T-helper 22 cell (primary cell): ENCODE data around the gene SMIM21.

Experiments used
- DNase-seq: peaks from one replicate; pipeline ENCODE4 v3.0.0-alpha.2; 2020; ENCODE audit warnings: low read depth

SMIM21 gene

GRCh38 chr18:75376004-75376403, 51.5 kb downstream of the SMIM21 start:
- DNase-seq, result no peak

DNA sequence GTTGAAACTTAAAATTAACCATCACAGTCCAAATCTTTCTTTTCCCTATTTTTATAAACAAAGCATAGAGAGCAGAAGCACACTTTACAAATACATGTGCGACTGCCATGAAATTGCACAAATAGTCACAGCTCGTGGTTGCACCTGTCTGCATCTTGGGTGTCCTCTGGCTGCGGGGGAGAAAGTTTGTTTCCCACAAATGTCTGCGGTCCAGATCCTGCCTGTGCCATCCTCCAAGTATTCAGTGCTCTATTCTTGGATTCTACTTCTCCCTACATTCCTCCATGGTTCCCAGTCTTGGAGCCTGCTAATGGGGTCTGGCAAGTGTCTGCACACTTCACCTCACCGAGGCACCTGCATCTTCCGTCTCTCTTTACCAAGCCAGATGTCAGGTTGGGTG, 52.2 kb downstream of the SMIM21 start:
- no peak for DNase-seq

DNA sequence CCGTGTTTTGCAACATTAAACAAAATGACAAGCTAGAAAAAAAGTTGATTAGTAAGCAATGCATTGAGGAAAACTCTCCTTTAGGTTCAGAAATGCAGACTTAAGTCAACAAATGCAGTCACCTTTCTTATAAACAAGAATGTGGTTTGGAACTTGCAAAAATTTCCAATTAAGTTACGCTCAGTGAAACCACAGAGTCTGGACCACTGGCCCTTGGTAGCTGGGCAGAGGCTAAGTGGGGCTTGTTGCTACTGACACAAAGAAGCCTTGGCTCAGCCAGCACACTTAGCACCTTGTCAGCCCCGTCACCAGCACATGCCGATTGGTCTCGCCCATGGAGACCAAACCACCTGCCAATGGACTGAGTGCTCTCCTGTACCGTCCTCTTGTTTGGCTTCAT, 53.0 kb downstream of the SMIM21 start:
- no peak for DNase-seq

- DNase-seq, result no peak
These were observed 58.3 kb downstream of the SMIM21 start for GRCh38 chr18:75369026-75369721.

DNA sequence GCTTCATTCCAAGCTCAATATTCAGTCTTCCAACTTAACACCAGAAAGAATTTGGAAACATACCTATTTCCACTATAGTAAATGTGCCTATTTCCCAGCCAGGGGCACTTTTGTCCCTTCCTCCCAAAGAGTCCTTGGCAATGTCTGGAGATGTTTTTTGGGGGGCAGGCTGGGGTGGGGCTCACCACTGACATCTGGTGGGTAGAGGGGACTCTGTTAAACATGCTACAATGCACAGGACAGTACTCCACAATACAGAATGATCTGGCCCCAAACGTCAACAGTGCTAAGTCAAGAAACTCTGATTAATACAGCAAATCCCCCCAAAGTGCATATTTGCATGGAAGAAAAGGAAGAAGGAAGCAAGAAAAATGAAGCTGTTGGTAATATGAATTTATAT, 61.7 kb downstream of the SMIM21 start:
- DNase-seq, result no peak

DNA sequence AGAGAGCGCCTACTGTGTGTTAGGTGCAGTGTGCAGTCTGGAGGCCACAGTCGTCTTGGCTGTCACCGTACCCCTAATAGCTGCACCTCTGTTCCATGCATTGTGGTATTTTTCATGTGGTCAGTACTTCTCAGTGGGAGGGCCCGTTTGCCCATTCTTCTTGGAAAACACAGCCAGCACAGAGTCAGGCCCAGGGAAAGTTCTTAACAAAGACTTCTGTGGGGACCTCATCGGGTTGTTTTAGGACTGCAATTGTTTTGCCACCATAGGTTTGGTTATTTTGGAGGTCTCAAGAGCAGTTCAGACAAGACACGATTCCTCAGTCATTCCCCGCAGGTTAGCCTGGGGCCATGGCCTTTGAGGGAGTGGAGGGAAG, 62.3 kb downstream of the SMIM21 start:
- DNase-seq, result no peak

DNA sequence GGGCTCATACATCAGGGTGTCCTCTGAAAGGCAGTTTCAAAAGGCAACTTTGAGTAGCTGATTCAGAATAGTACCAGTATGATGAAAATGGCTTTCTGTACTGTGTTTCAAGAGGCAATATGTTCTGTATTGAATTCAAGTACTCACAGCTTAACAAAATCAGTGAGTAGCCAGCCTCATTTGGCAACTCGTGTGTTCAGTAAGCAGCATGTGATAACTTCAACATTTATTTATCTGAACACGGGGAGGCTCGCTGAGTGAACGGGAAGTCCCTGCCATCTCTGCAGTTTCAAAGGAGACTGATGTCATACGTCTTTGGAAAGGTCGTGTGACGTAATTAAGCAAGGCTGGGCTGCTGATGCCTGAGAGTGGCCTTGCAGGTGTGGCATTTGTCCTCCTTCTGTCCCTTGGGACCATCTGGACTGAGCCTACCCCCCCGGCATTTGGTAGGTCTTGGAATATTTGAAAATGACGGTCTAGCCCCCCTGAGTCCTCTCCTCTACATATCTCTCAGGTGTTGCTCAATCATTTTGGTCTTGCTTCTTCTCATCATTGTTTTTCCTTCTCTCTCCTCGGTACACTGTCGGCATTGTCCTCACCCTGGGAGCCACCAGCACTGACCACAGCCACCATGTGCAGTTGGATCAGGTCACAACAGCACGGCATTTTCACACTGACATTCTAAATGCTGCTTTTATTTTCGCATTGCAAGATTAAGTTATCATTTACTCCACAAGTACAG, 62.8 kb downstream of the SMIM21 start:
- no peak for DNase-seq

GRCh38 chr18:75363446-75364225, 63.9 kb downstream of the SMIM21 start:
- DNase-seq, result no peak

DNA sequence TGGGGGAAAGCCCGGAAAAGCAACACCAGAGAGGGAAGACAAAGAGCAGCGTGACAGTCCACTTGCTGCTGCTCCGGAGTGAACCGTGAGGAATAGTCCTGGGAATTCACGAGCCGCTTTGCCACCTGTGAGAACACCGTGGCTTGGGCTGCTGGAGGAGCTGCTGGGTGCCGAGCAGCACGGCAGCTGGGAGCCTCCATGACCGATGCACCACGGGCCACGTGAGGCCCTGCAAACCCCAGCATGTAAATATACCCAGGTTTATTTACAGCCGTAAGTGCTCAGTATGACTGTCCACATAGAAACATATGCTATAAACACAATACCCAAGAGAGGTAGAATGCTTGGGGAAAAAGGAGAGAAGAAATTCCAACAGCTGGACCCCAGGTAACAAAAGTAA, 65.1 kb downstream of the SMIM21 start:
- no peak for DNase-seq

DNA sequence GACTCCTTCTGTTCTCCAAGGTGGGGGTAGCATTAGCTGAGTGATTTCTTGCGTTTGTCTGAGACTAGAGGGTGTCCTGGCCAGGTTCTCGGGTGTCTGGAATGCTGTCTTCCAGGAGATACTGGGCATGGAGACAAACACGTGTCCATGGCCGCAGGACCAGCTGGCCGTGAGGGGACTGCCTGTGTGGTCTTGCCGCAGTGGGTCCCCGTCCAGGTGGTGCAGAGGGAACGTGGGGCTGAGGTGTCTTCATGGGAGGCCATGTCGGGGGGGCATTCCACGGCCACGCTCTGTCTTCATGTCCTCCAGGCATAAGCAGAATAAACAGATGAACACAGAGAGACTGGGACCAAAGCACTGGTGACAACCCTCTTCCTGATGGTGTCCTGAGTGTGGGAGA, 66.6 kb downstream of the SMIM21 start:
- DNase-seq, result no peak

DNA sequence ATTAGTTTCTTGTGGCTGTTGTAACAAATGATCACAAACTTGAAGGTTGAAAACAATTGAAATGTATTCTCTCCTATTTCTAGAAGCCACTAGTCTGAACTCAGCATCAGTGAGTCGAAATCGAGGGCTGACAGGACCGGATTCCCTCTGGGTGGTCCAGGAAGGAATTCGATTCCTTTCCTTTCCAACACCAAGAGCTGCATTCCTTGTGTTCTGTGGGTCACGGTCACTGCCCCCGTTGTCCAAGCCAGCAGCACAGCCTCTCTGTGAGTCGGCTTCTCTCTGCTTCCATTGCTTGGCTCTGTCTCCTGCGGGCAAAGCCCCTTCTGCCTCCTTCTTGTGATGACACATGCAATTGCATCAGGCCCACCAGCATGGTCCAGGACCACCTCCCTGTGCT, 67.3 kb downstream of the SMIM21 start:
- no peak for DNase-seq
